Stimulated activated CD8-positive, alpha-beta memory T cell treated with anti-CD3 and anti-CD28 coated beads, Interleukin-7, amount 100 ng/mL, for 48 hours (primary cell): Measurements from ENCODE around the gene TECPR2.
"Not testable (repeated sequence)": the region's sequence is repeated elsewhere in the genome, so short reads cannot be mapped to it uniquely, and the experiment has no call there.

Experiments
- DNase-seq, 2 donors: peaks; one replicate each; pipeline ENCODE4 v3.0.0-alpha.2; 2020; ENCODE audit warnings: low read depth in 1 of 2; ENCODE audit errors: extremely low read depth in 1 of 2

The TECPR2 gene

GRCh38 chr14:102545461-102546265, 182.9 kb downstream of the TECPR2 start:
- no peak for DNase-seq

GRCh38 chr14:102548616-102549240, 186.0 kb downstream of the TECPR2 start:
- DNase-seq = no peak

- not testable (repeated sequence) for DNase-seq
These were observed 188.2 kb downstream of the TECPR2 start for GRCh38 chr14:102550927-102551401.
